K562 (cell line): ENCODE data around the gene ANKRD24. TPM values are rescaled to one million over a fixed set of nuclear protein-coding genes. Genes with fewer than 3 reads are reported as not detected.

Experiments used
- BACH1 ChIP-seq: fragments of 200-800 bp; sonication (Bioruptor generic); IDR thresholded peaks from 2 replicates; pipeline ENCODE4 v1.6.1; 2016; ENCODE audit warnings: missing genetic modification characterization, missing compliant biosample characterization
- CTBP1 ChIP-seq: fragments of 450-650 bp; IDR thresholded peaks from 2 replicates; pipeline ENCODE4 v1.6.1; 2016; ENCODE audit warnings: borderline replicate concordance
- CUX1 ChIP-seq: fragments of 200-800 bp; sonication (Bioruptor generic); IDR thresholded peaks from 2 replicates; pipeline ENCODE4 v1.6.1; 2016; ENCODE audit warnings: missing genetic modification characterization, missing compliant biosample characterization
- E2F8 ChIP-seq: fragments of 450-650 bp; IDR thresholded peaks from 2 replicates; pipeline ENCODE4 v1.7.1; 2018; ENCODE audit warnings: mild to moderate bottlenecking, low read depth; ENCODE audit not compliant: partially characterized antibody
- HES1 ChIP-seq: fragments of 450-650 bp; IDR thresholded peaks from 2 replicates; pipeline ENCODE4 v1.6.1; 2016; ENCODE audit warnings: low read depth, mild to moderate bottlenecking, moderate library complexity
- POLR2B ChIP-seq: fragments of 450-650 bp; IDR thresholded peaks from 2 replicates; pipeline ENCODE4 v1.6.1; 2018; ENCODE audit warnings: low read depth; ENCODE audit not compliant: partially characterized antibody
- PRDM10 ChIP-seq: fragments of 450-650 bp; IDR thresholded peaks from 2 replicates; pipeline ENCODE4 v1.6.1; 2018; ENCODE audit not compliant: partially characterized antibody
- PTBP1 ChIP-seq: fragments of 200-400 bp; formaldehyde crosslinking; IDR thresholded peaks from 2 replicates; pipeline ENCODE4 v1.6.1; 2017; ENCODE audit warnings: low read depth, low read length
- RBBP5 ChIP-seq: fragments of 200-600 bp; sonication (generic); IDR thresholded peaks from 2 replicates; pipeline ENCODE4 v1.6.1; 2012; ENCODE audit warnings: borderline replicate concordance, mild to moderate bottlenecking, low read length, control low read depth, inconsistent platforms; ENCODE audit not compliant: insufficient read depth, poor library complexity, severe bottlenecking
- ZFP36 ChIP-seq: fragments of 150-350 bp; IDR thresholded peaks from 2 replicates; pipeline ENCODE4 v1.6.1; 2018; ENCODE audit warnings: low read length, low read depth; ENCODE audit not compliant: partially characterized antibody
- ZKSCAN8 ChIP-seq: fragments of 200-800 bp; sonication (Bioruptor generic); IDR thresholded peaks from 2 replicates; pipeline ENCODE4 v1.6.1; 2016; ENCODE audit warnings: missing genetic modification characterization, missing compliant biosample characterization
- ZNF316 ChIP-seq: fragments of 450-650 bp; IDR thresholded peaks from 2 replicates; pipeline ENCODE4 v1.6.1; 2016
- ZNF766 ChIP-seq: fragments of 200-800 bp; sonication (Bioruptor generic); conservative IDR thresholded peaks from 2 replicates; pipeline ENCODE4 v1.6.1; 2016; ENCODE audit warnings: missing genetic modification characterization, missing compliant biosample characterization
- ZSCAN29 ChIP-seq: fragments of 450-650 bp; IDR thresholded peaks from 2 replicates; pipeline ENCODE4 v1.6.1; 2017
- polyA plus RNA-seq, 8 experiments: library from polyadenylated mRNA; depleted of rRNA in 4 of 8; stranded (reverse) in 5 of 8; unstranded in 3 of 8; fragments of >200 nt; fragmentation: Nextera tagmentation in 2 of 8; fragmentation: Illumina TruSeq in 1 of 8; extraction: Ambion mirVana in 2 of 8; extraction: Trizol in 1 of 8; gene quantifications; 2 replicates each; pipeline versions ENCODE4 v1.2.1 to v1.2.3, GENCODE V29; 2011 to 2014; ENCODE audit warnings: inconsistent platforms in 1 of 8, missing spikeins in 1 of 8
- total RNA-seq, 7 experiments: library from RNA; depleted of rRNA in 6 of 7; stranded (reverse); fragments of >200 nt in 6 of 7; fragmentation: Illumina TruSeq in 2 of 7; extraction: Trizol in 2 of 7; gene quantifications; 2 replicates each; pipeline versions ENCODE4 v1.2.1 to v1.2.3, GENCODE V29; 2011 to 2021; ENCODE audit warnings: low replicate concordance in 1 of 7

Gene ANKRD24
- total and polyA plus RNA-seq, 9 of the 15 experiments (the other 6 are each of a cell fraction or from before 2014, with no cell fraction given): 0.07 to 0.12 (median 0.09) TPM; not detected in 5

GRCh38 chr19:4186087-4186993 lies 3.9 kb downstream of the ANKRD24 start (continued):
- no peak for TF ChIP-seq E2F8
- TF ChIP-seq PTBP1: peak; percentile 89
- peak; percentile 92 for TF ChIP-seq PRDM10
- TF ChIP-seq ZNF316: no peak
- peak; percentile 91 for TF ChIP-seq ZFP36
- TF ChIP-seq ZSCAN29: no peak
- TF ChIP-seq CUX1 (CRISPR knock-in tag): no peak
- TF ChIP-seq HES1: no peak
- TF ChIP-seq BACH1: no peak
- TF ChIP-seq ZNF766: no peak
- TF ChIP-seq RBBP5: no peak
- TF ChIP-seq ZKSCAN8 (CRISPR knock-in tag): no peak
- TF ChIP-seq CTBP1: 0 out of 2 replicates have a peak, but pooled peaks have one; percentile 16
- TF ChIP-seq POLR2B: no peak
